GM21737 (cell line): ENCODE results near the gene ZNF318.
A peak's percentile ranks its signal among the peaks of the same experiment; 100 is the strongest.
"Not testable (repeated sequence)": the region's sequence is repeated elsewhere in the genome, so short reads cannot be mapped to it uniquely, and the experiment has no call there.

Source experiments
- ATAC-seq: cut with Tn5 transposase; IDR thresholded peaks from one replicate; pipeline ENCODE4 v1.9.1; 2021; ENCODE audit warnings: mild to moderate bottlenecking, moderate library complexity; ENCODE audit not compliant: unreplicated experiment

Gene ZNF318

GRCh38 chr6:43338243-43338642, 31.2 kb downstream of the ZNF318 start:
- ATAC-seq, result peak; percentile 58

- ATAC-seq, result no peak
Measured at GRCh38 chr6:43336382-43336781, 33.1 kb downstream of the ZNF318 start.

DNA sequence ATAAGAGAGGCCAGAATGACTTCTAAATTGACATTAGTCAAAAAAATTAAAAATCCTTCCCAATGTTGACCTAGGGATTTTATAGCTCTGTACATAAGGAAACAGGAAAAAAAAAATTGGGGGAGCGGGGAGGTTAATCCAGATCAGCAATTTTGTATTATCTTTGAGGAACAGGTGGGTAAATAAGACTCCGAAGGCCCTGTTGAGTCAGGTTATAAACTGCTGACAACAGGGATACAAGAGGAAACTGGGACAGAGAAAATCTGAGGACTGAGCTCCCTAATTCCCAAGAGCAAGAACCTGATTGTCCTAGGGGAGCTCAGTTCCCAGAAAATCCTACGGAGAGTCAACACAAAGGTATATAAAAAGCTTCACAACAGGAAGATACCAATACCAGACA, 34.0 kb downstream of the ZNF318 start:
- no peak for ATAC-seq

- no peak for ATAC-seq
Measured at GRCh38 chr6:43334466-43335095, 34.9 kb downstream of the ZNF318 start.

DNA sequence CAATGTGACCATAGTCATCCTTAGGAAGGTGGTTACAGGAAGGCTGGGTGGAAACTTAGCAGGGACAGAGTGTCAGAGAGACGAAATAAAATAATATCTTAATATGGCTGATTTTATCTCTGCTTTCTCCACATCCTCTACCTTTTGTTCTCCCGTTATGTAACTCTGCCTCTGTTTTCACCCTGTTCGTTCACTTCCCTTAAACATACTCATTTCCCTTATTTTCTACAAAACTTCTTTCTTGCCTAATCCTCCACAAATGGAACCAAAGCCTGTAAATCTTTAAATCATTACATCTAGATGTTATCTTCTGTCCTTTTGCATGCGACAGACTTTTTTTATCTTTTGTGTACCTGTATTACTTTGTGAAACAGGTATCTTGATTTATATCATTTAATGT, 37.6 kb downstream of the ZNF318 start:
- ATAC-seq, result no peak

- ATAC-seq, result no peak
Measured at GRCh38 chr6:43331470-43331869, 38.0 kb downstream of the ZNF318 start.

DNA sequence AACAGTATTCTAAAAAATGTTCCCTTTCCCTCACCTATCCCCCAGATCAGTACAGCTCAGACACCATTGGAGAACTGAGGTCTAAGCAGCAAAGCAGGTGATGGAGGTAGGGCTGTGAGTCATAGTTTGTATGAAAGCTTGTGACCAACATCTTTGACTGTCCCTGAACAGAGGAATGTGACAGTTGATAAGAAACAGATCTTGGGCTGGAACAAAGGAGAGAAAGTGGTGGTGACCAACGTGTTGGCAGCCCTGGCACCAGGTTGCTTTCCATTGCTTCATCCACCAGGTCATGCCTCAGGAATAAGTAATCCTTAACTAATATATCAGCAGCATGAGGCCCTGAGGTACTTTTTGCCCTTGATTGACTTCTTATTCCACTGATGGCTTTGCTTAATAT, 40.9 kb downstream of the ZNF318 start:
- no peak for ATAC-seq

- no peak for ATAC-seq
Measured at GRCh38 chr6:43325876-43326275, 43.6 kb downstream of the ZNF318 start.

DNA sequence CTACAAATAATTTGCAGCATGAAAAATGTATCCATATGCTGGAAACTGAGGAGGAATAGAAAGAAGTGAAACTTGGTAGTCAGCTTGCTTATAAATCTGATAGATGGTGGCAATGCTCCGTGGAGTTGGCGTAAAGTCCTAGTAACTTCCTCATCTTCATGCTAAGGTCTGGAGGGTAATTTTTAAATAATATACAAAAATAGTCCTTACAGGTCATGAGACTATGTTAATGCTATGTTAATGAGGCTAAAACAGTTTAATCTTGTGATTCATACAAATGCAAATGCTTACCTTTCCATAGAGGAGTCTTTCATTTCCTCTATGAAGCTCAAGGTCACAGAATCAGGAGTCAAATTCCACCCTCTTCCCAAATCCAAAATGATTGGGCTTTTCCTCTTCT, 51.4 kb downstream of the ZNF318 start:
- ATAC-seq, result no peak

DNA sequence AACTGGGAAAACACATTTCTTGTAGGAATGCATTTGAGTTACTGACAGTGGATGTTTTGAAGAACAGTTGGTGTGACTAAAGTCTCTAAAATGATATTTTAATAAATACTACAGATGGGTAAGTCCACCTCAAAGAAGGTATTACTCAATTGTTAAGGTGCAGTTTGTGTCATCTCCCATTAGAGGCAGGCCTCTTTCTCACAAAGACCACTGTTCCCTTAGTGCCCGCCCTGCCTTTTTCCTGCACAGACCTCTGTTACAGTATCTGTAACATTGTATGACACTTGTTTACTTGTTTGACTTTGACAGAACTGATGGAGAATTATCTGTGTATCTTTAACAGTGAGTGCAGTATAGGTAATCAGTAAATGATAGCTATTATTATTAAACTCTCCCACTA, 55.6 kb downstream of the ZNF318 start:
- ATAC-seq, result no peak

GRCh38 chr6:43311666-43312065, 57.8 kb downstream of the ZNF318 start:
- no peak for ATAC-seq

DNA sequence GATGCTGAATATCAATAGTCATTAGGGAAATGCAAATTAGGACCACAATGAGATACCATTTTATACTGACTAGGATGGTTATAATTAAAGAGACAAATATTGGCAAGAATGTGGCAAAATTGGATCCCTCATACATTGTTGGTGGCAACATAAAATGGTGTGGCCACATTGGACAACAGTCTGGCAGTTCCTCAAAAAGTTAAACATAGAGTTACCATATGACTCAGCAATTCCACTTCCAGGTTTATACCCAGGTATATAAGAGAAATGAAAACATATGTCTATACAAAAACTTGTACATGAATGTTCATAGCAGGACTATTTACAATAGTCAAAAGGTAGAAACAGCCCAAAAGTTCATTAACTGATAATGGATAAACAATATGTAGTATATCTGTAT, 58.8 kb downstream of the ZNF318 start:
- ATAC-seq, result no peak

DNA sequence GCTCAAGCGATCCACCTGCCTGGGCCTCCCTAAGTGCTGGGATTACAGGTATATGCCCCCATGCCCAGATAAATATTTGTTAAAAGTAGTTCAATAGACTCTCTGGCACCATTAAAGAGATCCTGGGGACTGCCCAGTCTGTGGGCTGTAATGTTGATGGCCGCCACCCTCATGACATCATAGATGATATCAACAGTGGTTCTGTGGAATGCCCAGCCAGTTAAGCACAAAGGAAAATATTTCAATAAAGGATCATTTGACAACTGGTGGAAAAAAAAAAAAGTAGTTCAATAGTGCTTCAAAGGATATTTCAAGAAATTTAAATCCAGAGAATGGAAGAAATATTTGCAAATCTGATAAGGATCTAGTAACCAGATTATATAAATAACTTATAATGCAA, 59.3 kb downstream of the ZNF318 start:
- ATAC-seq, result no peak

GRCh38 chr6:43308990-43309477, 60.4 kb downstream of the ZNF318 start:
- ATAC-seq, result no peak

DNA sequence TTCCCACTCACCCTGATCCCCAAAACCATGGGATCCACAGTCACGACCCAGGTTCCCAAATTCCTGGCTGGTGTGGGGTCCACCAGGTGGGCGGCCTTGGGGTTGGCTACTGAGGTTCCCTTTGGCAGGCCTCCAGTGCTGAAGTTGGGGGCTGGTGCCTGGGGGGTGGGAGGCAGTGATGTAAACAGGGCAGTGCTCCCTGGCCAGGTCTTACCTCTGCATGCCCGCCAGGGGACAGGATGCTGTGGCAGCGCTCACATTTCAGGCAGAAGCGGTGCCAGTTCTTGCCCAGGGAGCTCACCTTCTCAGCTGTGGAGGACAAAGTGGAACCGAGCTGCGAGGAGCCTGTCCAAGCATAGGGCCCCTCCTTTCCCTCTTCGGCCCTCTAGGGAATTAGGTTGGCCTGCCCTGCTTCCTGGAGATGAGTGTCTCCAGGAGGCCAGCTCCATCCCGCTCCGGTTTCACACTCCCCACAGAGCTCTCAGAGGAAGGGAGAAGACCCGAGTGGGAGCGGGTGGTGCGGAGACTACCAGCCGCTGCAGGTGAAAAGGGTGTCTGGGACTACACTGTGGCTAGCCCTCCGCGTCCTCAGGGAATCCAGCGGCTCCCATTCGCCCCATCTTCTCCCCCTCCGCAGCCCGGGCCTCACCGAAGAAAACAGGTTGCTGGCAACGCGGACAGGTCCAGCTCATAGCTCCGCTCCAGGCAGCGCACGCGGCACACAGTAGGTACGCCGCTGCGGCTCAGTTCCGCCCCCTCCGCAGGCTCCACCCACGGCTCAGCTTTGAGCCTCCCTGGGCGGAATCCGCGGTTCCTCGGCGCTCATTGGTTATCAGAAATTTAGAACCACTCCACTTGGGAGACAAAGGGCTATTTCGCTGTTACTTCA, 61.1 kb downstream of the ZNF318 start, which contains the start of gene CRIP3:
Gene CRIP3, minus strand, starts transcription at position 726 of the 889 bp plus-strand sequence. Its CDS starts 34 bp downstream, at position 692.
- no peak for ATAC-seq

DNA sequence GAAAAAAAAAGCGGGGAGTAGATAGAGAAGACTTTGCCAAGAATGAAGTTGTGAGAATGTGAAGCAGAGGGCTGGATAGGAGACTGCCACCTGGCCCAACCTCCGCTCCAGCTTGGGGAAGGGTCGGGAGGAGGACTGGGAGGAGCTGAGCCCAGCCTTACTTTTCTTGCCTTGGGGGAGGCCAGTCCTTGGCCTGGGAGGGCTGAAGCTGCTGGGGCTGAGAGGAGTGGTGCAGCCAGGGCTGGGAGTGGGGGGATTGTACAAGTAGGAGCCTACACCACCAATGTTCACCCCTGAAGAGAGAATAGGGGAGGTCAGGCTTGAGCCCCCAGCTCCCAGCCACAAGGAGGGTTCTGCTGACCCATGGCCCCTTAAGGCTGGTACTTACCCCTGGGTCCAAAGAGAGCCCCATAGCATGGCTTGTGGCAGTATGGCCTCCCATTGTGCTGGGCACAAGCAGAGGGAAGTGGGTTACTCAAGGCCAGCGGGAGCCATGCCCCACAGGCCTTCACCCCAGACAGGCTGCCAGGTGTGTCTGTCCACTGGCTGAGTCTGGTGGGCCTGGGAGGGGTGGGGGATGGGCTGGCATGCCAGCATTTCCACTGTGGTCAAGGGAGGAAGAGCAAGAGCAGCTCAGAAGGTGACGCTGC, 61.9 kb downstream of the ZNF318 start:
- no peak for ATAC-seq

DNA sequence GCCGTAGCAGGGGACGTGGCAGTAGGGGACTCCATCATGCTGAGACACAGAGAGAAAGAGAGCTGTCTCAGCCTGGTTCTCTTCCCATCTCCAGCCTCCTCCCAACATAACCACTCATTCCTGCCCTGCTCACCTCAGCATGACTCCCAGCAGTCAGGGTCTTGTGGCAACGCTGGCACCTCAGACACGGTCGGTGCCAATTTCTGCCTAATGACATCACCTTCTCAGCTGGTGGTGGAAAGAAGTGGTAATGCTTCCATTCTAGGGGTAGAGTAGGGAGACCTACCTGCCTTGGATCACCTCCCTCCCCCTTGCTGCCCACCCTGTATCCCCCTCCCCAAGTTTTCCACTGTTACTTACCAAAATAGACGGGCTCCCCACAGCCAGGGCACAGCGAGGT, 63.4 kb downstream of the ZNF318 start:
- ATAC-seq, result no peak

GRCh38 chr6:43304882-43305281, 64.6 kb downstream of the ZNF318 start:
- no peak for ATAC-seq

DNA sequence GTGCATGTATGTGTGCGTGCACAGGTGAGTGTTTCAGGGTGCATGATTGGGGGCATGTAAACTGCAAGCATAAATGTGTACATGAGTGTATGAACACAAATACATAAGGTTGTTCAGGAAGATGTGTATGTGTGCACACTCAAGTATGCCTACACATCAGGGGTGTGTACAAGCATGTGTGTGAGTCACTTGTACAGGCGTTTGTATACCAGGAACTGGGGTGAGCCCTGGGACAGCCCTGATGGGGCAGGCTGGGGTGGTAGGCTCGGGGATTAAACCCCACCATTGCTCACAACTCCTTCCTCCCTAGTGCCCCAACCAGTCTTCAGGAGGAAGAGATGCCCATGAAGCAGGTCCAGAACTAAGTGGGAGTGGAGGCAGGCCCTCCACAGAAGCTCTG, 65.1 kb downstream of the ZNF318 start:
- ATAC-seq, result no peak

DNA sequence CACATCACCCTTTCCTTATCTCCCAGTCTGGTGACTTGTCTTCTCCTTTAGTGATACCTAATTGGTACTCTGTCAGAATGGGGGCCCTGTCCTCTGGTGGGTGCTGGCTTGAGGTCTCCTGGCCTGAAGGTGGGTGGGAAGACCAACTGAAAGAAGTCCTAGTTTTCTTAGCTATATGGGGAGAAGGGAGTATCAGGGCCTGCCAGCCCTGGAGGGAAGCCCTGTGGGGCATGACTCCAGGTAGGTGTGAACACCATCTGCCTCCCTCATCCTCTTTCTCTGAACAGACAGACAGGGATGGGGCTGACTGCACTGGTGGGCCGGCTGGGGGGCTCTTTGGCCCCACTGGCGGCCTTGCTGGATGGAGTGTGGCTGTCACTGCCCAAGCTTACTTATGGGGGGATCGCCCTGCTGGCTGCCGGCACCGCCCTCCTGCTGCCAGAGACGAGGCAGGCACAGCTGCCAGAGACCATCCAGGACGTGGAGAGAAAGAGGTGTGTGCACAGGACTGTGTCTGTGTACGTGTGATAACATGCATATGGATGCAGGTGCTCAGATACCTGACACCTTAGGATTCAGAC, 65.6 kb downstream of the ZNF318 start:
- no peak for ATAC-seq

GRCh38 chr6:43303006-43303405, 66.4 kb downstream of the ZNF318 start:
- ATAC-seq, result not testable (repeated sequence)
